Heart right ventricle (tissue), 16 donors: Measurements from ENCODE around the gene COMMD7. TPM values are rescaled to one million over a fixed set of nuclear protein-coding genes. Genes with fewer than 3 reads are reported as not detected.

Source experiments
- ATAC-seq, 8 donors: fragments of 200-7000 bp; cut with Tn5 transposase; one replicate each; pipeline ENCODE4 v1.9.1; 2020; ENCODE audit warnings: mild to moderate bottlenecking in 8 of 8, moderate library complexity in 8 of 8, moderate number of reproducible peaks in 1 of 8
- DNase-seq, 2 donors: peaks; one replicate each; pipeline ENCODE4 v3.0.0-alpha.2; 2020
- H3K27ac ChIP-seq, 10 donors: fragments of 200-600 bp; sonication (generic) in 2 of 10; one replicate each; pipeline versions ENCODE4 v1.5.0 to v1.8.0; 2020 to 2022; ENCODE audit warnings: mild to moderate bottlenecking in 3 of 10
- H3K27me3 ChIP-seq, 7 donors: fragments of 200-600 bp; one replicate each; pipeline ENCODE4 v1.8.0; 2021 to 2022; ENCODE audit warnings: mild to moderate bottlenecking in 2 of 7
- H3K36me3 ChIP-seq, 9 donors: fragments of 200-600 bp; sonication (generic) in 1 of 9; one replicate each; pipeline versions ENCODE4 v1.5.0 to v1.8.0; 2020 to 2022; ENCODE audit warnings: mild to moderate bottlenecking in 2 of 9
- H3K4me1 ChIP-seq, 9 donors: fragments of 200-600 bp; sonication (generic) in 1 of 9; one replicate each; pipeline versions ENCODE4 v1.5.0 to v1.8.0; 2020 to 2022; ENCODE audit warnings: mild to moderate bottlenecking in 4 of 9
- H3K4me3 ChIP-seq, 10 donors: fragments of 200-600 bp; sonication (generic) in 2 of 10; one replicate each; pipeline versions ENCODE4 v1.5.0 to v1.8.0; 2020 to 2022; ENCODE audit warnings: mild to moderate bottlenecking in 7 of 10, moderate library complexity in 2 of 10
- H3K9me3 ChIP-seq, 11 donors: fragments of 200-600 bp in 10 of 11; sonication (generic) in 2 of 11; one replicate each; pipeline versions ENCODE4 v1.5.0 to v1.8.0; 2013 to 2022; ENCODE audit warnings: mild to moderate bottlenecking in 2 of 11, control low read depth in 1 of 11, moderate library complexity in 1 of 11
- WGBS, 2 donors: extraction: QIAGEN DNeasy Blood & Tissue Kit; methylation state at CpG; one replicate each; pipeline ENCODE4 v1.1.7; 2013; ENCODE audit warnings: inconsistent platforms in 1 of 2; 5-methylcytosine and 5-hydroxymethylcytosine counted together
- intact Hi-C, 10 donors: fragments of 100-400 bp; cut with DNase I; formaldehyde crosslinking; loops; one replicate each; pipeline versions ENCODE4 v1.11.1 to v1.14.2; 2022
- polyA plus RNA-seq, 2 donors: library from polyadenylated mRNA; stranded (reverse); fragments of 200-250 nt; gene quantifications; one replicate each; pipeline ENCODE4 v1.2.3, GENCODE V29; 2013
- total RNA-seq, 10 donors: library from RNA; stranded (reverse); fragmentation: NEBNext Ultra II Directional in 3 of 10; extraction: Animal tissue kit (Norgen Biotek cat#: 25700) in 3 of 10; gene quantifications; one replicate each; pipeline versions ENCODE4 v1.2.1 to v1.2.4, GENCODE V29; 2021 to 2023
- TF ChIP-seq, protein P1 (sequence below), 9 donors: fragments of 200-600 bp; sonication (generic) in 2 of 9; IDR thresholded peaks; one replicate each; pipeline versions ENCODE4 v1.5.0 to v1.8.0; 2021 to 2022; ENCODE audit warnings: antibody characterized with exemption in 9 of 9, mild to moderate bottlenecking in 5 of 9, moderate library complexity in 1 of 9
- donor health status: Arrhythmogenic right ventricular cardiomyopathy.
- donor health status: ischemic (EF 13 %, LVEDD 7.1; RV severe dilation, severe dysfunction).
- donor health status: healthy with polysubstance abuse.
- donor health status: DM: no; HTN: yes; CAD: no.
- donor health status: DM: no; HTN: no; CAD: no.
- donor health status: ischemic (EF 25% LVEDD 6.9; RV normal size, moderate dysfunction).
- donor health status: ischemic (EF 25% LVEDD 5.7; RV mildly dilated, moderate dysfunction).
- donor health status: healthy.
- donor health status: DM: yes; HTN: yes; CAD: no.
- donor health status: Ischemic cardiomyopathy.
- donor health status: ischemic (EF 35%, LVEDD 5.7; RV mildly dilated, moderate dysfunction).
- donor health status: nonischemic (EF 11% LVEDD 7.7; RV severe dilation, severe dysfunction).
- donor health status: DM: yes; HTN: yes; CAD: no.
- donor health status: PGD.
- donor health status: ischemic (EF 29% LVEDD 5.4; RV normal size, mild dysfunction).
- donor health status: nonischemic (EF 23%, LVEDD 6.1; RV moderate dilation, normal function).

The COMMD7 gene
- total and polyA plus RNA-seq, 12 donors, result 35.7 to 54.6 (median 42.5) TPM

DNA sequence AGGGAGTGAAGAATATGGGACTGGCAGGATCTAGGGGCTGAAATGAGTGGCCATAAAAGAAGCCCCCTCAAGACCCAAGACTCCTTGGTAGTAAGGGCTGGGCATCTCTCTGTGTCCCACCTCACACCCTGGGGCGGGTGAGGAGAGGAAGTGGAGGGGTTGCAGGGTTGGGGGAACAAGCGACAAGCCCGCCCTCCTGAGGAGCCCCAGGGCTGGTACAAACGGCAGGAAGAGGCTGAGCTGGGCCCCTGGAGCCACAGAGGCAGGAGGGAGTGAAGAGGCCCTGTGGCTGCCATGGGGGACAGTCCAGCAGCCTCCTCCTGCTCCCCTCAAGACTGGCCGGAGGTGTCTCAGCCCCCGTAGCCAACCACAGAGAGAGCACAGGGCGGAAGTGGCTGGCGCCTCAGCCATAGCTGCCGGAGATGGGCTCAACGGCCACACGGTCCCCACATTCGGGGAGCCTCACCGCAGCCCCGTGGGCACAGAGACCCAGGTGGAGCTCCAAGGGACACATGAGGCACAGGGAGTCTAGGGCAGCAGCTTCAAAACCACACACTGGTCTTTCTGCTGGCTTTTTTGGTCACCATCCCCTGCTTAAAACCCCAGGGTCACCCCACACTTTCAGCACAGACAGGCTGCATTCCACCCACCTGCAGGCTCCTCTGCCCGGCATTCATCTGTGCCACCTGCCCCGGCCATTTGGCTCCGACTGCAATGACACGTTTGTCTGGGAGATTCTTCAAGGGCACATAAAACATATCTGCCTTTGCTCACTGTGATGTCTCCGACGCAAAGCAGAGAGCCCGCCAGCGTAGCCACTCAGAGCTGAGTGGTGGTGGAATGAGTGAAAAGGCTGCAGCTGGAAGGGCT, 70.0 kb downstream of the COMMD7 start:
- Histone ChIP-seq H3K36me3 (no peaks in the 10 kb centered on the region), H3K4me1 (peaks cover 0 to 31% (median 0%) of the 10 kb centered on the region in 9 donors), H3K4me3 (peak overlapping the region in 1 of 10 donors; percentile 23), H3K27ac (peak overlapping the region in 1 of 10 donors; percentile 47), H3K27me3 (no peaks in the 10 kb centered on the region), H3K9me3 (no peaks in the 10 kb centered on the region)
- intact Hi-C loops, result loop anchor here in 3 of 10 donors (2.0 to 10.0 kb wide), 3 partner anchors 89 to 422 kb away; partner anchors contain the start of gene DNMT3B (in 1 of the 3)
- TF ChIP-seq, protein P1, sequence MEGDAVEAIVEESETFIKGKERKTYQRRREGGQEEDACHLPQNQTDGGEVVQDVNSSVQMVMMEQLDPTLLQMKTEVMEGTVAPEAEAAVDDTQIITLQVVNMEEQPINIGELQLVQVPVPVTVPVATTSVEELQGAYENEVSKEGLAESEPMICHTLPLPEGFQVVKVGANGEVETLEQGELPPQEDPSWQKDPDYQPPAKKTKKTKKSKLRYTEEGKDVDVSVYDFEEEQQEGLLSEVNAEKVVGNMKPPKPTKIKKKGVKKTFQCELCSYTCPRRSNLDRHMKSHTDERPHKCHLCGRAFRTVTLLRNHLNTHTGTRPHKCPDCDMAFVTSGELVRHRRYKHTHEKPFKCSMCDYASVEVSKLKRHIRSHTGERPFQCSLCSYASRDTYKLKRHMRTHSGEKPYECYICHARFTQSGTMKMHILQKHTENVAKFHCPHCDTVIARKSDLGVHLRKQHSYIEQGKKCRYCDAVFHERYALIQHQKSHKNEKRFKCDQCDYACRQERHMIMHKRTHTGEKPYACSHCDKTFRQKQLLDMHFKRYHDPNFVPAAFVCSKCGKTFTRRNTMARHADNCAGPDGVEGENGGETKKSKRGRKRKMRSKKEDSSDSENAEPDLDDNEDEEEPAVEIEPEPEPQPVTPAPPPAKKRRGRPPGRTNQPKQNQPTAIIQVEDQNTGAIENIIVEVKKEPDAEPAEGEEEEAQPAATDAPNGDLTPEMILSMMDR (IDR thresholded peaks at IDR 0.05), result no peak
- WGBS, 2 donors, result 68% methylated on average over 22 of the region's 22 CpGs
- ATAC-seq, result peak in 7 of 8 donors; percentile 24 to 47 (median 35)
- no peak for DNase-seq

DNA sequence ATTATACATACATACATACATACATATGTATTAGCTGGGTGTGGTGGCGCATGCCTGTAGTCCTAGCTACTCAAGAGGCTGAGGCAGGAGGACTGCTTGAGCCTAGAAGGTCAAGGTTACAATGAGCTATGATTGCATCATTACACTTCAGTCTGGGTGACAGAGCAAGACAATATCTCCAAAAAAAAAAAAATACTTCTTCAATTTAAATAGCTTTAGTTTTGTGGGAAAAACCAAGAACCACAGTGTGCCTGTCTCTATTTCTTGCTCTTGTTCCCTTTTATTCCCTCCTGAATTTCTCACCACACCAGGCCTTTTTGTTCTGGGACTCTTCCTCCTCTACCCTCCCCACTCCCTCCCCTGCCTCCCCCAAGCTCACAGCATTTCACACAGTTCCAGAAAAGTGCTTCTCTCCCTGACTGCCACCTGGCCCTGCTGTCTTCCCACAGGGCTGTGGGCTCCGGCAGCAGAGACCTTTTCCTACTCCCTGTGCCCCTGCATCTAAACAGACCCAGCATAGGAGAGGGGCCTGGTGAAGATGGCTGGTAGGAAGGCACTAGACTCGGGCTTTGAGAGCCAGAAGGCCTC, 70.8 kb downstream of the COMMD7 start:
- DNase-seq (no peak), ATAC-seq (peak in 4 of 8 donors; percentile 8 to 42 (median 18))
- Histone ChIP-seq H3K9me3 (no peaks in the 10 kb centered on the region), H3K4me3 (no peak overlapping the region), H3K27me3 (no peaks in the 10 kb centered on the region), H3K36me3 (no peaks in the 10 kb centered on the region), H3K27ac (peak overlapping the region in 1 of 10 donors; percentile 47), H3K4me1 (peaks cover 0 to 31% (median 0%) of the 10 kb centered on the region in 9 donors)
- TF ChIP-seq, protein P1 (IDR thresholded peaks at IDR 0.05), result no peak
- intact Hi-C loops, result loop anchor here in 3 of 10 donors (2.0 to 10.0 kb wide), 3 partner anchors 90 to 422 kb away; partner anchors contain the start of gene DNMT3B (in 1 of the 3)
- WGBS, 2 donors, result 74 to 80% methylated on average over 3 of the region's 3 CpGs

DNA sequence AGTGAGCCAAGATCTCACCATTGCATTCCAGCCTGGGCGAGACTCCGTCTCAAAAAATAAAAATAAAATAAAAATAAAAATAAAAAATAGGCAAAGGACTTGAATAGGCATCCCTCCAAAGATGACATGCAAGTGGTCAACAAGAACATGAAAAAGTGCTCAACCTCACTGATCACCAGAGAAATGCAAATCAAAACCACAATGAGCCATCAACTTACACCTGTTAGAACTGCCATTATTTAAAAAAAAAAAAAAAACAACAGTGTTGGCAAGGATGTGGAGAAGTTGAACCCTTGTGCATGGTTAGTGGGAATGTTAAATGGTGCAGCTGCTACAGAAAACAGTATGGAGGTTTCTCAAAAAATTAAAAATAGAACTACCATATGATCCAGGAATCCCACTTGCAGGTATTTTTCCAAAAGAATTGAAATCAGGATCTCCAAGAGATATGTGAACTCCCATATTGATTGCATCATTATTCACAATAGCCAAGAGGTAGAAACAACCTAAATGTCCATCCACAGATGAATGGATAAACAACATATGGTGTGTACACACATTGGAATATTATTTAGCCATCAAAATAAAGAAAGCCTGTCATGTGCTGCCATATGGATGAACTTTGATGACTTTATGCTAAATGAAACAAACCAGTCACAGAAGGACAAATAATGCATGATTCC, 72.4 kb downstream of the COMMD7 start:
- DNase-seq (no peak), ATAC-seq (no peak)
- H3K4me1 ChIP-seq, result peaks cover 0 to 33% (median 3%) of the 10 kb centered on the region in 9 donors
- H3K27me3 ChIP-seq, result no peaks in the 10 kb centered on the region
- H3K9me3 ChIP-seq, result no peaks in the 10 kb centered on the region
- no peaks in the 10 kb centered on the region for H3K36me3 ChIP-seq
- intact Hi-C loops, result loop anchor here in 2 of 10 donors (5.0 to 10.0 kb wide), 2 partner anchors 91 to 424 kb away; partner anchors contain the start of gene DNMT3B (in 1 of the 2)
- no peak overlapping the region for H3K27ac ChIP-seq
- WGBS, 2 donors, result 96 to 99% methylated on average over 2 of the region's 2 CpGs
- no peak overlapping the region for H3K4me3 ChIP-seq
- TF ChIP-seq, protein P1 (IDR thresholded peaks at IDR 0.05), result no peak

DNA sequence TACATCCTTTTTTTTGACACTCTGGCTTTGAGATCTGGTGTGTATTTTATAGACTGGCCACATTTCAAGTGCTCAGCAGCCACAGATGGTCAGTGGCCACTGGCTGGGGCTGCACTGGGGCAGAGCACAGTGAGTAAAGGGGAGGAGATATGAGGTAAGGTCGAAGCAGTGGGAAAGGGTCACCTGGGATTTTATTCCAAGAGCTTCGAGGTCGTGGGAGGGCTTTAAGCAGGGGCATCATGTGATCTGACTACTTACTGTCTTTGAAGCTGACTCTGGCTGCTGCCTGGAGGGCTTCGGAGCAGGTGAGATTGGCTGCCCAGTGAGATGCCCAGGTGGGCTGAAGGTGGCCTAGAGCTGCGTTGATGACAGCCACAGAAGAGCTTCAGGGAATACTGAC, 76.2 kb downstream of the COMMD7 start:
- Histone ChIP-seq H3K27ac (no peak overlapping the region), H3K27me3 (no peaks in the 10 kb centered on the region), H3K36me3 (no peaks in the 10 kb centered on the region), H3K4me3 (no peak overlapping the region), H3K4me1 (peaks cover 3 to 19% (median 10%) of the 10 kb centered on the region in 9 donors), H3K9me3 (no peaks in the 10 kb centered on the region)
- 52 to 65% methylated on average over 5 of the region's 5 CpGs for WGBS, 2 donors
- intact Hi-C loops, result no loop called here
- TF ChIP-seq, protein P1 (IDR thresholded peaks at IDR 0.05), result no peak
- ATAC-seq (no peak), DNase-seq (no peak)
